Neural cell (in vitro differentiated cells): ENCODE measurements around the gene PDCD1. TPM values are rescaled to one million over a fixed set of nuclear protein-coding genes. Genes with fewer than 3 reads are reported as not detected.

Experiments used
- H2AFZ ChIP-seq: fragments of 200-600, 300-800 bp; sonication (generic), shearing (Covaris generic); 2 replicates; pipeline ENCODE4 v1.6.0; 2014; ENCODE audit warnings: low read depth, mild to moderate bottlenecking, antibody characterized with exemption, low read length, moderate library complexity
- H3F3A ChIP-seq: fragments of 200-600 bp; shearing (Covaris generic); 2 replicates; pipeline ENCODE4 v1.6.1; 2016; ENCODE audit warnings: mild to moderate bottlenecking, moderate library complexity, mixed read lengths, antibody characterized with exemption, low read length; ENCODE audit not compliant: insufficient read depth, poor library complexity, severe bottlenecking
- H3K27ac ChIP-seq: fragments of 200-600, 300-800 bp; sonication (generic), shearing (Covaris generic); 2 replicates; pipeline ENCODE4 v1.5.1; 2014; ENCODE audit warnings: mild to moderate bottlenecking, low read length, moderate library complexity
- H3K27me3 ChIP-seq: fragments of 300-800, 200-600 bp; sonication (generic), shearing (Covaris generic); 2 replicates; pipeline ENCODE4 v1.6.0; 2014; ENCODE audit warnings: mild to moderate bottlenecking, low read depth, low read length, moderate library complexity; ENCODE audit not compliant: insufficient read depth
- H3K36me3 ChIP-seq: fragments of 300-800, 200-600 bp; sonication (generic), shearing (Covaris generic); 2 replicates; pipeline ENCODE4 v1.5.1; 2014; ENCODE audit warnings: mild to moderate bottlenecking, antibody characterized with exemption, low read length, moderate library complexity; ENCODE audit not compliant: insufficient read depth
- H3K4me2 ChIP-seq: fragments of 300-800, 200-600 bp; sonication (generic), shearing (Covaris generic); 2 replicates; pipeline ENCODE4 v1.6.0; 2014; ENCODE audit warnings: mild to moderate bottlenecking, low read length
- H3K4me3 ChIP-seq: fragments of 300-800, 200-600 bp; sonication (generic), shearing (Covaris generic); 2 replicates; pipeline ENCODE4 v1.5.1; 2014; ENCODE audit warnings: mild to moderate bottlenecking, low read length, moderate library complexity
- H3K79me2 ChIP-seq: fragments of 200-600 bp; shearing (Covaris generic); replicated peaks from 2 replicates; pipeline ENCODE4 v1.6.0; 2014; ENCODE audit warnings: mild to moderate bottlenecking, low read length, moderate library complexity; ENCODE audit not compliant: insufficient read depth
- H3K9ac ChIP-seq: fragments of 300-800, 200-600 bp; sonication (generic), shearing (Covaris generic); 2 replicates; pipeline ENCODE4 v1.6.1; 2016; ENCODE audit warnings: mild to moderate bottlenecking, low read length, mixed read lengths
- H3K9me2 ChIP-seq: fragments of 200-600 bp; shearing (Covaris generic); 2 replicates; pipeline ENCODE4 v1.6.1; 2016; ENCODE audit warnings: mild to moderate bottlenecking, low read length, mixed read lengths; ENCODE audit not compliant: insufficient read depth
- H3K9me3 ChIP-seq: fragments of 200-600, 300-800 bp; sonication (generic), shearing (Covaris generic); 2 replicates; pipeline ENCODE4 v1.6.1; 2016; ENCODE audit warnings: mild to moderate bottlenecking, mixed run types, low read length, moderate library complexity, mixed read lengths
- H4K20me1 ChIP-seq: fragments of 200-600 bp; shearing (Covaris generic); 2 replicates; pipeline ENCODE4 v1.6.1; 2016; ENCODE audit warnings: mild to moderate bottlenecking, mixed run types; ENCODE audit not compliant: insufficient read depth
- EP300 ChIP-seq: fragments of 450-650 bp; conservative IDR thresholded peaks from 2 replicates; pipeline ENCODE4 v1.6.1; 2014; ENCODE audit warnings: antibody characterized with exemption, mild to moderate bottlenecking, moderate library complexity; ENCODE audit not compliant: poor library complexity, severe bottlenecking
- EZH2 ChIP-seq: fragments of 200-600, 300-800 bp; shearing (Covaris generic), sonication (generic); IDR thresholded peaks from 2 replicates; pipeline ENCODE4 v1.6.1; 2014; ENCODE audit warnings: antibody characterized with exemption, low read length, borderline replicate concordance, mild to moderate bottlenecking; ENCODE audit not compliant: insufficient read depth, poor library complexity, severe bottlenecking
- MXI1 ChIP-seq: fragments of 450-650 bp; conservative IDR thresholded peaks from 2 replicates; pipeline ENCODE4 v1.6.1; 2014; ENCODE audit warnings: antibody characterized with exemption, mild to moderate bottlenecking; ENCODE audit not compliant: poor library complexity, severe bottlenecking
- POLR2AphosphoS5 ChIP-seq: IDR thresholded peaks from 2 replicates; pipeline ENCODE4 v1.6.1; 2012
- RAD21 ChIP-seq: fragments of 450-650 bp; conservative IDR thresholded peaks from 2 replicates; pipeline ENCODE4 v1.6.1; 2014; ENCODE audit warnings: antibody characterized with exemption, mild to moderate bottlenecking, moderate library complexity
- SMC3 ChIP-seq: fragments of 450-650 bp; conservative IDR thresholded peaks from 2 replicates; pipeline ENCODE4 v1.6.1; 2014; ENCODE audit warnings: antibody characterized with exemption, mild to moderate bottlenecking, moderate library complexity; ENCODE audit not compliant: poor library complexity
- TAF1 ChIP-seq: IDR thresholded peaks from 2 replicates; pipeline ENCODE4 v1.6.1; 2012; ENCODE audit warnings: low read depth
- polyA plus RNA-seq: library from polyadenylated mRNA; depleted of rRNA; stranded (reverse); fragments of >200 nt; gene quantifications from 2 replicates; pipeline ENCODE4 v1.2.3, GENCODE V29; 2014
- TF ChIP-seq, protein P1 (sequence below): IDR thresholded peaks from 2 replicates; pipeline ENCODE4 v1.6.1; 2012; ENCODE audit warnings: borderline replicate concordance
- TF ChIP-seq, protein P2 (sequence below): fragments of 450-650 bp; IDR thresholded peaks from 2 replicates; pipeline ENCODE4 v1.5.1; 2014; ENCODE audit warnings: antibody characterized with exemption, mild to moderate bottlenecking, moderate library complexity; ENCODE audit not compliant: poor library complexity, severe bottlenecking

PDCD1 gene
- polyA plus RNA-seq, 1 donor from 2014 or later, result not detected

DNA sequence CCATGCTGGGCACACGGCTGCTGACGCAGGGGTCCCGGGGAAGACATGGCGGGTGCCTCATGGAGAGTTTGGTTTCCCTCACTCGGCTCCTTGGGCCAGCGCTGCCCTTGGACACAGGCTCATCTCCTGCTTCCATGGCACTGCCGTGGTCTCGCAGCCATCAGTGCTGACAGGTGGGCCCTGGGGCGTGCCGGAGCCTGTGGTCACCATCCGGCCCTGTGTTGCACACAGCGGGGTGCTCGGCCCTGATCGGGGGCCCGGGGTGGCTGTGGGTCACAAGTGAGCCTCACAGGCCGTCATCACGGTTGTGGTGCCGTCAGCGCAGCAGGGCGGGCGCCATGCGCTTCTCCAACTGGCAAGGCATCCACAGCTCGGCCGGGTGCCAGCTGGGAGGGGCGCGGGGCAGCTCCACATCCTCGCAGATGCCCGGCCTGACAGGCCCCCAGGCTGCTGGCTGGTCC lies 11.4 kb upstream of the PDCD1 start:
- Histone ChIP-seq H3K79me2 (no peaks in the 10 kb centered on the region), H3K36me3 (no peaks in the 10 kb centered on the region), H3K9me2 (no peaks in the 10 kb centered on the region), H3K4me3 (no peak overlapping the region), H3K4me2 (no peak overlapping the region), H3K27me3 (no peaks in the 10 kb centered on the region), H3F3A (no peaks in the 10 kb centered on the region), H3K9ac (no peak overlapping the region), H2AFZ (no peak overlapping the region), H4K20me1 (no peaks in the 10 kb centered on the region), H3K9me3 (no peaks in the 10 kb centered on the region), H3K27ac (no peak overlapping the region)
- no peak for TF ChIP-seq TAF1
- TF ChIP-seq POLR2AphosphoS5, result no peak
- TF ChIP-seq EP300, result no peak
- no peak for TF ChIP-seq SMC3
- TF ChIP-seq, protein P1, sequence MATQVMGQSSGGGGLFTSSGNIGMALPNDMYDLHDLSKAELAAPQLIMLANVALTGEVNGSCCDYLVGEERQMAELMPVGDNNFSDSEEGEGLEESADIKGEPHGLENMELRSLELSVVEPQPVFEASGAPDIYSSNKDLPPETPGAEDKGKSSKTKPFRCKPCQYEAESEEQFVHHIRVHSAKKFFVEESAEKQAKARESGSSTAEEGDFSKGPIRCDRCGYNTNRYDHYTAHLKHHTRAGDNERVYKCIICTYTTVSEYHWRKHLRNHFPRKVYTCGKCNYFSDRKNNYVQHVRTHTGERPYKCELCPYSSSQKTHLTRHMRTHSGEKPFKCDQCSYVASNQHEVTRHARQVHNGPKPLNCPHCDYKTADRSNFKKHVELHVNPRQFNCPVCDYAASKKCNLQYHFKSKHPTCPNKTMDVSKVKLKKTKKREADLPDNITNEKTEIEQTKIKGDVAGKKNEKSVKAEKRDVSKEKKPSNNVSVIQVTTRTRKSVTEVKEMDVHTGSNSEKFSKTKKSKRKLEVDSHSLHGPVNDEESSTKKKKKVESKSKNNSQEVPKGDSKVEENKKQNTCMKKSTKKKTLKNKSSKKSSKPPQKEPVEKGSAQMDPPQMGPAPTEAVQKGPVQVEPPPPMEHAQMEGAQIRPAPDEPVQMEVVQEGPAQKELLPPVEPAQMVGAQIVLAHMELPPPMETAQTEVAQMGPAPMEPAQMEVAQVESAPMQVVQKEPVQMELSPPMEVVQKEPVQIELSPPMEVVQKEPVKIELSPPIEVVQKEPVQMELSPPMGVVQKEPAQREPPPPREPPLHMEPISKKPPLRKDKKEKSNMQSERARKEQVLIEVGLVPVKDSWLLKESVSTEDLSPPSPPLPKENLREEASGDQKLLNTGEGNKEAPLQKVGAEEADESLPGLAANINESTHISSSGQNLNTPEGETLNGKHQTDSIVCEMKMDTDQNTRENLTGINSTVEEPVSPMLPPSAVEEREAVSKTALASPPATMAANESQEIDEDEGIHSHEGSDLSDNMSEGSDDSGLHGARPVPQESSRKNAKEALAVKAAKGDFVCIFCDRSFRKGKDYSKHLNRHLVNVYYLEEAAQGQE, result no peak
- no peak for TF ChIP-seq RAD21
- TF ChIP-seq, protein P2, sequence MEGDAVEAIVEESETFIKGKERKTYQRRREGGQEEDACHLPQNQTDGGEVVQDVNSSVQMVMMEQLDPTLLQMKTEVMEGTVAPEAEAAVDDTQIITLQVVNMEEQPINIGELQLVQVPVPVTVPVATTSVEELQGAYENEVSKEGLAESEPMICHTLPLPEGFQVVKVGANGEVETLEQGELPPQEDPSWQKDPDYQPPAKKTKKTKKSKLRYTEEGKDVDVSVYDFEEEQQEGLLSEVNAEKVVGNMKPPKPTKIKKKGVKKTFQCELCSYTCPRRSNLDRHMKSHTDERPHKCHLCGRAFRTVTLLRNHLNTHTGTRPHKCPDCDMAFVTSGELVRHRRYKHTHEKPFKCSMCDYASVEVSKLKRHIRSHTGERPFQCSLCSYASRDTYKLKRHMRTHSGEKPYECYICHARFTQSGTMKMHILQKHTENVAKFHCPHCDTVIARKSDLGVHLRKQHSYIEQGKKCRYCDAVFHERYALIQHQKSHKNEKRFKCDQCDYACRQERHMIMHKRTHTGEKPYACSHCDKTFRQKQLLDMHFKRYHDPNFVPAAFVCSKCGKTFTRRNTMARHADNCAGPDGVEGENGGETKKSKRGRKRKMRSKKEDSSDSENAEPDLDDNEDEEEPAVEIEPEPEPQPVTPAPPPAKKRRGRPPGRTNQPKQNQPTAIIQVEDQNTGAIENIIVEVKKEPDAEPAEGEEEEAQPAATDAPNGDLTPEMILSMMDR, result no peak

DNA sequence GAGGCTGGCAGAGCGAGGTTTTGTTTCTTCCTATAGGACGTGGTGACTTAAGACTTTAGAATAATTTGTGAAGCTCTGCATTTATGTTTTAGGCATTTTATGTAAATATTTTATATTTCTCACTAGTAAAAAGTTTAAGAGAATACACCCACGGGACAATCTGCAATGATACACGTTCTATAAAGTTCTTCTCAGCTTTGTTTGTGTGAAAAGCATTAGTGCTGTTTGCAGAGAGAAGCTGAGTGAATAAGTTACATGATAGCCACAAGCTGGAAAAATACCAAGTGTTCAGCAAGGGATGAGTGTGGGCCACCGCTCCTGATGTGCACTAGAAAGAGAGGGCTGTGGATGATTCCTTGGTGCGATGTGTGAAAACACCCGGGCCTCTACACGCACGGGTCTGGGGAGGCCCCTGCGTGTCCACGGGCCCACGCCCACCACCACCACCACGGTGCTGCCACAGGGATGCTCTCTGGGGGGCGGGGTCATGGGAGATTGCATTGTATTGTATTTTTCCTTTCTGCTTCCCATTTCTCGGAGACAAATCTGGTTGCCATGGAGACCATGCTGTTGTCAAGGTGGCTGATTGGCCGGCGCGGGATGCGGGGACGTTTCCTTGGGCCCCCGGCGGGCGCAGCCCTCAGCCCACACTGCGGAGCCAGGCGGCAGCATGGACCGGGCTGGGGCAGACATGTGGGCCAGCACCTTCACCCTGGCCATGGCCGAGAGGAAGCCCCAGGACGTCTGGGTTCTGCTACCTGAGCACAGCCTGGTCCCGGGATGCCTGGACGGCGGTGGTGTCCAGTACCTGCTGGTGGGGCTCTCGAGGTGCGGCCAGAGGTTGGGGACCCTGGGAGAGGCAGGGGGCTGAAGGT lies 10.6 kb upstream of the PDCD1 start, which contains the start of gene RTP5:
Gene RTP5, plus strand, starts transcription at position 643 of the 875 bp plus-strand sequence. Its CDS starts 28 bp downstream, at position 671.
- H4K20me1 ChIP-seq, result no peaks in the 10 kb centered on the region
- no peaks in the 10 kb centered on the region for H3K36me3 ChIP-seq

More for the DNA sequence above, 10.6 kb upstream of the PDCD1 start, which contains the start of gene RTP5:
- peak within 1 kb of the TSS; percentile 3 for H3K9ac ChIP-seq
- no peaks in the 10 kb centered on the region for H3K9me3 ChIP-seq
- no peak within 1 kb of the TSS for H3K4me2 ChIP-seq
- no peaks in the 10 kb centered on the region for H3K79me2 ChIP-seq
- no peaks in the 10 kb centered on the region for H3K27me3 ChIP-seq
- H3K9me2 ChIP-seq, result no peaks in the 10 kb centered on the region
- TF ChIP-seq, protein P1, result no peak
- TF ChIP-seq POLR2AphosphoS5 (no peak), SMC3 (no peak), TAF1 (no peak), EP300 (no peak), MXI1 (no peak), RAD21 (no peak), EZH2 (no peak)
- TF ChIP-seq, protein P2, result no peak
- H3K4me3 ChIP-seq, result peak within 1 kb of the TSS; percentile 41
- H3K27ac ChIP-seq, result peak within 1 kb of the TSS; percentile 17
- no peaks in the 10 kb centered on the region for H3F3A ChIP-seq
- no peak within 1 kb of the TSS for H2AFZ ChIP-seq
